Neural cell (in vitro differentiated cells): ENCODE measurements around the gene FBXW8. TPM values are rescaled to one million over a fixed set of nuclear protein-coding genes. Genes with fewer than 3 reads are reported as not detected.

Source experiments
- H2AFZ ChIP-seq: fragments of 200-600, 300-800 bp; sonication (generic), shearing (Covaris generic); 2 replicates; pipeline ENCODE4 v1.6.0; 2014; ENCODE audit warnings: low read depth, mild to moderate bottlenecking, antibody characterized with exemption, low read length, moderate library complexity
- H3F3A ChIP-seq: fragments of 200-600 bp; shearing (Covaris generic); 2 replicates; pipeline ENCODE4 v1.6.1; 2016; ENCODE audit warnings: mild to moderate bottlenecking, moderate library complexity, mixed read lengths, antibody characterized with exemption, low read length; ENCODE audit not compliant: insufficient read depth, poor library complexity, severe bottlenecking
- H3K27ac ChIP-seq: fragments of 200-600, 300-800 bp; sonication (generic), shearing (Covaris generic); 2 replicates; pipeline ENCODE4 v1.5.1; 2014; ENCODE audit warnings: mild to moderate bottlenecking, low read length, moderate library complexity
- H3K27me3 ChIP-seq: fragments of 300-800, 200-600 bp; sonication (generic), shearing (Covaris generic); 2 replicates; pipeline ENCODE4 v1.6.0; 2014; ENCODE audit warnings: mild to moderate bottlenecking, low read depth, low read length, moderate library complexity; ENCODE audit not compliant: insufficient read depth
- H3K36me3 ChIP-seq: fragments of 300-800, 200-600 bp; sonication (generic), shearing (Covaris generic); 2 replicates; pipeline ENCODE4 v1.5.1; 2014; ENCODE audit warnings: mild to moderate bottlenecking, antibody characterized with exemption, low read length, moderate library complexity; ENCODE audit not compliant: insufficient read depth
- H3K4me2 ChIP-seq: fragments of 300-800, 200-600 bp; sonication (generic), shearing (Covaris generic); 2 replicates; pipeline ENCODE4 v1.6.0; 2014; ENCODE audit warnings: mild to moderate bottlenecking, low read length
- H3K4me3 ChIP-seq: fragments of 300-800, 200-600 bp; sonication (generic), shearing (Covaris generic); 2 replicates; pipeline ENCODE4 v1.5.1; 2014; ENCODE audit warnings: mild to moderate bottlenecking, low read length, moderate library complexity
- H3K79me2 ChIP-seq: fragments of 200-600 bp; shearing (Covaris generic); replicated peaks from 2 replicates; pipeline ENCODE4 v1.6.0; 2014; ENCODE audit warnings: mild to moderate bottlenecking, low read length, moderate library complexity; ENCODE audit not compliant: insufficient read depth
- H3K9ac ChIP-seq: fragments of 300-800, 200-600 bp; sonication (generic), shearing (Covaris generic); 2 replicates; pipeline ENCODE4 v1.6.1; 2016; ENCODE audit warnings: mild to moderate bottlenecking, low read length, mixed read lengths
- H3K9me2 ChIP-seq: fragments of 200-600 bp; shearing (Covaris generic); 2 replicates; pipeline ENCODE4 v1.6.1; 2016; ENCODE audit warnings: mild to moderate bottlenecking, low read length, mixed read lengths; ENCODE audit not compliant: insufficient read depth
- H3K9me3 ChIP-seq: fragments of 200-600, 300-800 bp; sonication (generic), shearing (Covaris generic); 2 replicates; pipeline ENCODE4 v1.6.1; 2016; ENCODE audit warnings: mild to moderate bottlenecking, mixed run types, low read length, moderate library complexity, mixed read lengths
- H4K20me1 ChIP-seq: fragments of 200-600 bp; shearing (Covaris generic); 2 replicates; pipeline ENCODE4 v1.6.1; 2016; ENCODE audit warnings: mild to moderate bottlenecking, mixed run types; ENCODE audit not compliant: insufficient read depth
- CTCF ChIP-seq: fragments of 450-650 bp; IDR thresholded peaks from 2 replicates; pipeline ENCODE4 v1.5.1; 2014; ENCODE audit warnings: antibody characterized with exemption, mild to moderate bottlenecking, moderate library complexity; ENCODE audit not compliant: poor library complexity, severe bottlenecking
- EP300 ChIP-seq: fragments of 450-650 bp; conservative IDR thresholded peaks from 2 replicates; pipeline ENCODE4 v1.6.1; 2014; ENCODE audit warnings: antibody characterized with exemption, mild to moderate bottlenecking, moderate library complexity; ENCODE audit not compliant: poor library complexity, severe bottlenecking
- EZH2 ChIP-seq: fragments of 200-600, 300-800 bp; shearing (Covaris generic), sonication (generic); IDR thresholded peaks from 2 replicates; pipeline ENCODE4 v1.6.1; 2014; ENCODE audit warnings: antibody characterized with exemption, low read length, borderline replicate concordance, mild to moderate bottlenecking; ENCODE audit not compliant: insufficient read depth, poor library complexity, severe bottlenecking
- MXI1 ChIP-seq: fragments of 450-650 bp; conservative IDR thresholded peaks from 2 replicates; pipeline ENCODE4 v1.6.1; 2014; ENCODE audit warnings: antibody characterized with exemption, mild to moderate bottlenecking; ENCODE audit not compliant: poor library complexity, severe bottlenecking
- POLR2AphosphoS5 ChIP-seq: IDR thresholded peaks from 2 replicates; pipeline ENCODE4 v1.6.1; 2012
- RAD21 ChIP-seq: fragments of 450-650 bp; conservative IDR thresholded peaks from 2 replicates; pipeline ENCODE4 v1.6.1; 2014; ENCODE audit warnings: antibody characterized with exemption, mild to moderate bottlenecking, moderate library complexity
- REST ChIP-seq: IDR thresholded peaks from 2 replicates; pipeline ENCODE4 v1.6.1; 2012; ENCODE audit warnings: borderline replicate concordance
- SMC3 ChIP-seq: fragments of 450-650 bp; conservative IDR thresholded peaks from 2 replicates; pipeline ENCODE4 v1.6.1; 2014; ENCODE audit warnings: antibody characterized with exemption, mild to moderate bottlenecking, moderate library complexity; ENCODE audit not compliant: poor library complexity
- TAF1 ChIP-seq: IDR thresholded peaks from 2 replicates; pipeline ENCODE4 v1.6.1; 2012; ENCODE audit warnings: low read depth
- polyA plus RNA-seq: library from polyadenylated mRNA; depleted of rRNA; stranded (reverse); fragments of >200 nt; gene quantifications from 2 replicates; pipeline ENCODE4 v1.2.3, GENCODE V29; 2014

FBXW8 gene
- polyA plus RNA-seq, 1 donor from 2014 or later: 5.6 TPM

DNA sequence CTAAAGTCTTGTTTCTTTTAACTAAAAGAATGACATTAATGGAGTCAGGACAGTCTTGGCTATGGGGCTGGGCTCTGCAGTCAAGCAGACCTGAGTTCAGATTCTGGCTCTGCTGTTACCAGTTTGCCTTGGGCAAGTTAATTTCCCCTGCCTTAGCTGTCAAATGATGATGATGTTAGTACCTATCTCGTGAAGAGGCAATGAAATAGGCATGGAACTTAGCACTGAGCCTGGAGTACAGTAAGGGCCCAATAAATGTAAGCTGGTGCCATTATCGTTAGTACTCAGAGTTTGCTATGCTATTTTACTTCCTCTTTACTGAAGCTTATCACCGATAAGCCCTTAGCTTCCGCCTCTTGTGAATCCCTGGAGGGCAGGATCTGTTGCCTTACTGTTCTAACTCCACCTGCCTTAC is 8.5 kb downstream of the FBXW8 start:
- no peaks in the 10 kb centered on the region for H3K9me2 ChIP-seq
- H2AFZ ChIP-seq: no peak overlapping the region
- no peaks in the 10 kb centered on the region for H3K27me3 ChIP-seq
- no peaks in the 10 kb centered on the region for H3K9me3 ChIP-seq
- H3K9ac ChIP-seq: no peak overlapping the region
- H3F3A ChIP-seq: no peaks in the 10 kb centered on the region
- no peaks in the 10 kb centered on the region for H4K20me1 ChIP-seq
- no peak overlapping the region for H3K4me2 ChIP-seq
- H3K79me2 ChIP-seq: peaks cover 2% of the 10 kb centered on the region
- no peak overlapping the region for H3K4me3 ChIP-seq
- TF ChIP-seq POLR2AphosphoS5: no peak
- TF ChIP-seq RAD21: no peak
- TF ChIP-seq CTCF: no peak
- TF ChIP-seq REST: no peak
- no peak for TF ChIP-seq EP300
- TF ChIP-seq EZH2: no peak
- no peak for TF ChIP-seq MXI1
- no peak for TF ChIP-seq SMC3
- no peak for TF ChIP-seq TAF1
- H3K27ac ChIP-seq: no peak overlapping the region
- no peaks in the 10 kb centered on the region for H3K36me3 ChIP-seq

GRCh38 chr12:116919706-116920485 is 9.1 kb downstream of the FBXW8 start:
- no peaks in the 10 kb centered on the region for H3K27me3 ChIP-seq
- H3K27ac ChIP-seq: no peak overlapping the region
- H3K9me2 ChIP-seq: no peaks in the 10 kb centered on the region
- no peak overlapping the region for H2AFZ ChIP-seq
- no peak overlapping the region for H3K9ac ChIP-seq
- peaks cover 2% of the 10 kb centered on the region for H3K79me2 ChIP-seq
- no peaks in the 10 kb centered on the region for H3F3A ChIP-seq
- TF ChIP-seq MXI1 (no peak), EP300 (no peak), REST (no peak), CTCF (no peak), TAF1 (no peak), RAD21 (no peak), EZH2 (no peak), SMC3 (no peak), POLR2AphosphoS5 (no peak)
- H3K4me2 ChIP-seq: no peak overlapping the region
- H4K20me1 ChIP-seq: no peaks in the 10 kb centered on the region
- H3K9me3 ChIP-seq: no peaks in the 10 kb centered on the region
- H3K36me3 ChIP-seq: no peaks in the 10 kb centered on the region
- H3K4me3 ChIP-seq: no peak overlapping the region
